Brain microvascular endothelial cell (primary cell): ENCODE data around the gene IMPA2.

Source experiments
- DNase-seq: peaks from one replicate; pipeline ENCODE4 v3.0.0-alpha.2; 2020
- H3K27ac ChIP-seq: fragments of 250-450 bp; sonication (Bioruptor Pico); 2 replicates; pipeline ENCODE4 v1.5.1; 2020; ENCODE audit warnings: mild to moderate bottlenecking, moderate library complexity
- H3K27me3 ChIP-seq: fragments of 250-450 bp; sonication (Bioruptor Pico); replicated peaks from 2 replicates; pipeline ENCODE4 v1.5.1; 2020; ENCODE audit warnings: mild to moderate bottlenecking
- H3K36me3 ChIP-seq: fragments of 250-450 bp; sonication (Bioruptor Pico); replicated peaks from 2 replicates; pipeline ENCODE4 v1.5.1; 2020; ENCODE audit warnings: mild to moderate bottlenecking
- H3K4me3 ChIP-seq: 2 replicates; pipeline ENCODE4 v1.5.1; 2011; ENCODE audit warnings: low read depth, mild to moderate bottlenecking, control low read depth, low read length, moderate library complexity
- in situ Hi-C: cut with HindIII; loops from 2 replicates; pipeline ENCODE4 v1.10.0; 2017; ENCODE audit warnings: low sequenced_read_pairs, low pct_ligation_motif_present
- TF ChIP-seq, protein P1 (sequence below): IDR thresholded peaks from 2 replicates; pipeline ENCODE4 v1.5.1; 2011; ENCODE audit warnings: low read depth, mild to moderate bottlenecking, moderate library complexity, low read length, control low read depth, inconsistent platforms; ENCODE audit errors: missing control alignments

IMPA2 gene

DNA sequence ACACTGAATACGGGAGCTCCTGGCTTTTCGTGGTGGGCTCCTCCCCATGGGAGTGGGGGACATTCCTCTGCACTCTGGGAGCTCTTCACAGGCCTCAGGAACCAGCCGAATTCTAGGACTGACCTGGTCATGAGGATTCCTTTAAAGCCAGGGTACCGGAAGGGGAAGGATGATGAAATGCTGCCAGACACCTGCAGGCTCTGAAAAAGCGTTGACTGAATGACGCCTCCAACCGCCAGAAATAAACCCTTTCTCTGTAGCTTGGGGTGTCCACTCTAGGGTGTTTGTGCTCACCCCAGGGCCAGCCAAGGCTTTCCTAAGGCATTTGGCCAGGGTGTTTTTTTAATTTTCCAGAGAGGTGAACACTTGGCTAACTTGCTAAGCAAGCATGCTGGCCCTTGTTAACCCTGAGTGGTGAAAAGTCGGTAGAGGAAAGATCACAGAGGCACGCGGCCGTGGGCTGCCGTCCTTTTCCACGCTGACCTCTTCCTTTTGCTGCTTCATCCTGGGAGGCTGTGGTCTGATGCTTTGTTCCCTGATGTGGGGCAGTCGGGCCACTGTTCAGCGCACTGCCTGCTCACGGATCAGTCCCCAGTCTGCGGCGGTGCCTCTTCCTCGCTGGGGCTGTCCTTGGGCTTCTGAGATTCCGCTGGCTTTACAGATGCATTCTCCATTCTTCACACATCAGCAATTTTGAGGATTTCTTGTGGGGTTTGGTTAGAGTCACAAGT is 32.0 kb downstream of the IMPA2 start:
- no peak for DNase-seq
- Histone ChIP-seq H3K27me3 (no peaks in the 10 kb centered on the region), H3K27ac (no peak overlapping the region), H3K4me3 (no peak overlapping the region), H3K36me3 (no peaks in the 10 kb centered on the region)
- in situ Hi-C loops, result loop anchor here (25.0 kb wide), 1 partner anchor 276 kb away; no protein-coding TSS in a partner anchor
- TF ChIP-seq, protein P1, sequence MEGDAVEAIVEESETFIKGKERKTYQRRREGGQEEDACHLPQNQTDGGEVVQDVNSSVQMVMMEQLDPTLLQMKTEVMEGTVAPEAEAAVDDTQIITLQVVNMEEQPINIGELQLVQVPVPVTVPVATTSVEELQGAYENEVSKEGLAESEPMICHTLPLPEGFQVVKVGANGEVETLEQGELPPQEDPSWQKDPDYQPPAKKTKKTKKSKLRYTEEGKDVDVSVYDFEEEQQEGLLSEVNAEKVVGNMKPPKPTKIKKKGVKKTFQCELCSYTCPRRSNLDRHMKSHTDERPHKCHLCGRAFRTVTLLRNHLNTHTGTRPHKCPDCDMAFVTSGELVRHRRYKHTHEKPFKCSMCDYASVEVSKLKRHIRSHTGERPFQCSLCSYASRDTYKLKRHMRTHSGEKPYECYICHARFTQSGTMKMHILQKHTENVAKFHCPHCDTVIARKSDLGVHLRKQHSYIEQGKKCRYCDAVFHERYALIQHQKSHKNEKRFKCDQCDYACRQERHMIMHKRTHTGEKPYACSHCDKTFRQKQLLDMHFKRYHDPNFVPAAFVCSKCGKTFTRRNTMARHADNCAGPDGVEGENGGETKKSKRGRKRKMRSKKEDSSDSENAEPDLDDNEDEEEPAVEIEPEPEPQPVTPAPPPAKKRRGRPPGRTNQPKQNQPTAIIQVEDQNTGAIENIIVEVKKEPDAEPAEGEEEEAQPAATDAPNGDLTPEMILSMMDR, result no peak

DNA sequence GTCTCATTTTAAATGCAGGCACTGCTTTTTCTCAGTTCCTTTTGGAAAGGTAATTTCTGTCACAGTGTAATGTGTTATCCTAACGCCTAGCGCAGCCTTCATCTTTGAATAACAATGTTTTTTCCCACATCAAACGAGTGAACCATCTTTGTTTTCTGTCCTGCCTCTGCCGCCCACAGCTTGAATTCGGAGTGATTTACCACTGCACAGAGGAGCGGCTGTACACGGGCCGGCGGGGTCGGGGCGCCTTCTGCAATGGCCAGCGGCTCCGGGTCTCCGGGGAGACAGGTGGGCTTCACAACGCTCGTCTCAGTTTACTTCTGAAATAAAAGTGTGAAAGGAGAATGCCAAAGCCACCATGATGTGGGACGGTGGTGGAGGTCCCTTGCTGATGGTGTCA is 32.8 kb downstream of the IMPA2 start:
- Histone ChIP-seq H3K27ac (no peak overlapping the region), H3K36me3 (no peaks in the 10 kb centered on the region), H3K27me3 (no peaks in the 10 kb centered on the region), H3K4me3 (no peak overlapping the region)
- TF ChIP-seq, protein P1, result no peak
- in situ Hi-C loops, result loop anchor here (25.0 kb wide), 1 partner anchor 277 kb away; no protein-coding TSS in a partner anchor
- DNase-seq, result no peak

DNA sequence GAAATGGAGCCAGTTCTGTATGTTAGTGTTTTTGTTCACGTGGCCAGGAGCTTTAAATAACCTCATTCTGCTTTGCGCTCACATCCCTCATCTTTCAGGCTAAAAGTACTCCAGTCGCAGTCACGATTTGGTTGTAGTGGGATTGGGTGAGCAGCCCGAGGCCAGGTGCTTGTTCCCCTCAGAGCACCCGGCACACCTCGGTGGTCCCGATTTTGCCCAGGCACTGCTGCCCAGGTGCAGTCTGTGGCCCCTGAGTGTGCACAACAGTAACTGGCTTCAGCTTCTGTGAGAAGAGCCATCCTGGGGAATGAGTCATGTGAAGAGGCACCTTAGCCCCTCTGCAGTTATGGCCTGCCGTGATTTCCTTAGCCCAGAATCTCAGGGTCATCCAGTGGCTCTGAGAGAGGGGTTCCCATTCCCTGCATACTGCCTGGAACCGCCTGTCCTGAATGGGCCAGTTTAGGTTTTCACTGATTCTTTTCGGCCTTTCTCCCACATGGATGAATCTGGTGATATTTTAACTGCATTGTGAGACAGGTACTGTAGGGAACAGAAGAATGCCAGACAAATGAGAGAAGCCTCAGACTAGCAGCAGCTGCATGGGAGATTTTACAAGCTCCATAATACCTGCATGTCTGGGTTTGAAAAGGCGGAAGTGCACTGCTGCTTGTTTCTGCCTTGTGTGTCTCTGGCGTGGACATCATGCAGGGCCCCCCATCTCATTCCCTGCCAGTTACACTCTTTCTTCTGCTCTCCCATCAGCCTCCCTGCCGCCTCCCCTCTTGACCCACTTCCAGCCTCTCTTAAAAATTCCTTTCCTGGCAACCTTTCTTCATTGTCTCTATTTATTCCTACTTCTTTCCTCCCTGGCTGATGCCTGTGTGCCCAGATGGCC is 33.5 kb downstream of the IMPA2 start:
- Histone ChIP-seq H3K27ac (no peak overlapping the region), H3K4me3 (no peak overlapping the region), H3K36me3 (no peaks in the 10 kb centered on the region), H3K27me3 (no peaks in the 10 kb centered on the region)
- in situ Hi-C loops, result loop anchor here (25.0 kb wide), 1 partner anchor 277 kb away; no protein-coding TSS in a partner anchor
- TF ChIP-seq, protein P1, result no peak
- no peak for DNase-seq

GRCh38 chr18:12015416-12016062 is 34.2 kb downstream of the IMPA2 start:
- Histone ChIP-seq H3K4me3 (no peak overlapping the region), H3K27me3 (no peaks in the 10 kb centered on the region), H3K36me3 (no peaks in the 10 kb centered on the region), H3K27ac (no peak overlapping the region)
- in situ Hi-C loops, result loop anchor here (25.0 kb wide), 1 partner anchor 278 kb away; no protein-coding TSS in a partner anchor
- TF ChIP-seq, protein P1, result no peak
- no peak for DNase-seq

DNA sequence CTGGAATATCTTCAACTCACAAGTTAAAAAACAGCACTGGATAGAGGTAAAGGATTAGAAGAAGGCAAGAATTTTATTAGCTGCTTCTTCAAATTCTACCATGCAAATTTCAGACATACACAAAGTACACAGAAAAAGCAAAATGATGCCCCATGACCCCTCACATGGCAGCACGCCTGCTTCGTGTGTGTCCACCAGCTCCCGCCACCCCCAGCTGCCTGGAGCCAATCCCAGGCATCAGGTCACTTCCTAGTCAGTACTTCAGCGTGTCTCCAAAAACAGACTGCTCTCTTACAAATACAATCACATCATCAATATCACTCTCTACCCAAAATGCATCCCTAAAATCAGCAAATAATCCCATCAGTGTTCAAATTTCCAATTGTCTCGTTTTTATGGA is 35.8 kb downstream of the IMPA2 start:
- H3K27me3 ChIP-seq, result no peaks in the 10 kb centered on the region
- in situ Hi-C loops, result loop anchor here (25.0 kb wide), 1 partner anchor 280 kb away; no protein-coding TSS in a partner anchor
- no peak overlapping the region for H3K27ac ChIP-seq
- TF ChIP-seq, protein P1, result no peak
- no peaks in the 10 kb centered on the region for H3K36me3 ChIP-seq
- DNase-seq, result no peak
- no peak overlapping the region for H3K4me3 ChIP-seq
